ENCODE data around the gene HNRNPU. TPM values are rescaled to one million over a fixed set of nuclear protein-coding genes. Genes with fewer than 3 reads are reported as not detected.

HNRNPU gene
- total and polyA plus RNA-seq, 4 donors, result 45.3 to 233 (median 136) TPM

DNA sequence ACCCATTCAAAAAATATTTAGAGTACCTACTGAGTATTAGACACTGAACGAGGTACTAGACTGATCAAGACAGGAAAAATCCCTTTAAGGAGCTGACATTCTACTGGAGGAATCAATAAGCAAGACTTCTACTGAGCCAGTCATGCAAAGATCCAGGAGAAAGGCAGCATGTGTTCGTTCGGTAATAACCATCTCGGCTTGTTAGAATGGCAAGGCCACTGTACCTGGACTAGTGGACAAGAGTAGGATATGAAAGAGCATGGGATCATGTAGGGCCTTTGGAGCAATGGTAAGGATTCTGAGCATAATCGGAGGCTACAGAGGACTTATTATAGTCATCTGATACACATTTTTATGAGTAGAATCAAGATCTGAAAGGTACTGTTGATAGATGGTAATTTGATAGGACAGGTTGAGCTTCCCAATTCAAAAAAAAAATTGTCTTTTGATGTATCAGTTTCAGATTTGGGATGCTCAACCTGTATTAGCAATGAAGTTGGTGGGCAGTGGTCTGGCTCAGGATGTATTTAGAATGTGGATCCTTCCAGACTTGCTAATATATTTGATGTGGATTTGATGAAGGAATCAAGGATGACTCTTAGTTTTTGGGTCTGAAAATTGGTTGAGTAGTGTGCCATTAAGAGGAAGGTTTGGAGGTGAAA, 26.6 kb downstream of the HNRNPU start:
- DNase-seq (ENCODE audit: low spot score), result no peak

DNA sequence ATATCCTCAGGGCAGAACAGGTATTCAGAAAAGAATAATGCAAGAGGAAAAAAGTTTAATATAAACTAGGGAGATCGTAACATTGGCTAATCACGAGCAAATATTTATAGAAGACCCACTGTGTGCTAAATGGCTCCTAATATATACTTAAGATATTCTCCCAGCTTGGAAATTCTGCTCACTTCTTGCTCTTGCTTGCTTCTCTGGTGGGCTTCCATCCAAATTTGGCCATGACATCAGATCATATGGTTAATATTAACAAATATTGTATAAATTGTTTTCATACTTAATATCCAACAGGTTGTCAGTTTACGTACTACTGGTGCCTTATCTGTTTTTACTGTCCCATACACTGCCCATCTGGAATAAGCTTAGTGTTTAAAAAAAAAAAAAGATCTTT, 27.8 kb downstream of the HNRNPU start:
- DNase-seq (ENCODE audit: low spot score), result no peak
- H3K27me3 ChIP-seq (ENCODE audit: control insufficient read depth in 4 of 4, insufficient read depth in 4 of 4, low read length in 3 of 4), result no peaks in the 10 kb centered on the region
- H3K9me3 ChIP-seq (ENCODE audit: control insufficient read depth in 4 of 4, low read length in 3 of 4), result no peaks in the 10 kb centered on the region
- H3K36me3 ChIP-seq (ENCODE audit: control insufficient read depth in 4 of 4, insufficient read depth in 3 of 4, low read depth in 1 of 4, low read length in 3 of 4), result peaks cover 2 to 7% (median 5%) of the 10 kb centered on the region in 4 donors
- H3K4me3 ChIP-seq (ENCODE audit: low read depth in 1 of 3, low read length in 3 of 3), result peak overlapping the region; percentile 64 to 86 (median 84)
- 19% methylated on average over 3 of the region's 3 CpGs for WGBS
- H3K4me1 ChIP-seq (ENCODE audit: control insufficient read depth in 4 of 4, insufficient read depth in 4 of 4, low read length in 3 of 4), result peaks cover 0 to 25% (median 11%) of the 10 kb centered on the region in 4 donors
- peak overlapping the region; percentile 97 to 99 for H3K27ac ChIP-seq (ENCODE audit: low read depth in 1 of 2, low read length in 2 of 2)
- TF ChIP-seq TAF1 (conservative IDR thresholded peaks at IDR 0.05) (peak; percentile 22), NR2F2 (IDR thresholded peaks at IDR 0.05) (no peak)
- peak overlapping the region; percentile 80 to 99 for H3K9ac ChIP-seq (ENCODE audit: low read depth in 1 of 2, low read length in 2 of 2)

More for the DNA sequence above, 26.6 kb downstream of the HNRNPU start:
- no peak for TF ChIP-seq RAD21 (IDR thresholded peaks at IDR 0.05)
- TF ChIP-seq HNF4G (IDR thresholded peaks at IDR 0.05), result no peak
- no peak for TF ChIP-seq SP1 (IDR thresholded peaks at IDR 0.05)
- TF ChIP-seq TAF1 (conservative IDR thresholded peaks at IDR 0.05), result no peak
- TF ChIP-seq, protein P1, sequence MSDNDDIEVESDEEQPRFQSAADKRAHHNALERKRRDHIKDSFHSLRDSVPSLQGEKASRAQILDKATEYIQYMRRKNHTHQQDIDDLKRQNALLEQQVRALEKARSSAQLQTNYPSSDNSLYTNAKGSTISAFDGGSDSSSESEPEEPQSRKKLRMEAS (IDR thresholded peaks at IDR 0.05), result no peak
- no peak for TF ChIP-seq ATF3 (IDR thresholded peaks at IDR 0.05)
- no peak for TF ChIP-seq NR2F2 (IDR thresholded peaks at IDR 0.05)
- TF ChIP-seq HNF4A (conservative IDR thresholded peaks at IDR 0.05), result no peak
- no peak for TF ChIP-seq EGR1 (IDR thresholded peaks at IDR 0.05; ENCODE audit: low read depth in 2 of 2)
- TF ChIP-seq REST (IDR thresholded peaks at IDR 0.05), result no peak
- Histone ChIP-seq H3K4me3 (ENCODE audit: low read depth in 1 of 3, low read length in 3 of 3) (no peak overlapping the region), H3K9me3 (ENCODE audit: control insufficient read depth in 4 of 4, low read length in 3 of 4) (no peaks in the 10 kb centered on the region), H3K27ac (ENCODE audit: low read depth in 1 of 2, low read length in 2 of 2) (no peak overlapping the region), H3K36me3 (ENCODE audit: control insufficient read depth in 4 of 4, insufficient read depth in 3 of 4, low read depth in 1 of 4, low read length in 3 of 4) (peaks cover 2 to 15% (median 11%) of the 10 kb centered on the region in 4 donors), H3K9ac (ENCODE audit: low read depth in 1 of 2, low read length in 2 of 2) (no peak overlapping the region), H3K27me3 (ENCODE audit: control insufficient read depth in 4 of 4, insufficient read depth in 4 of 4, low read length in 3 of 4) (no peaks in the 10 kb centered on the region), H3K4me1 (ENCODE audit: control insufficient read depth in 4 of 4, insufficient read depth in 4 of 4, low read length in 3 of 4) (peaks cover 0 to 35% (median 17%) of the 10 kb centered on the region in 4 donors)
- 87% methylated on average over 5 of the region's 5 CpGs for WGBS

GRCh38 chr1:244836135-244836521, 28.2 kb downstream of the HNRNPU start:
- 2% methylated on average over 7 of the region's 7 CpGs for WGBS
- peaks cover 0 to 21% (median 9%) of the 10 kb centered on the region in 4 donors for H3K4me1 ChIP-seq (ENCODE audit: control insufficient read depth in 4 of 4, insufficient read depth in 4 of 4, low read length in 3 of 4)
- peak overlapping the region; percentile 97 to 99 for H3K27ac ChIP-seq (ENCODE audit: low read depth in 1 of 2, low read length in 2 of 2)
- H3K27me3 ChIP-seq (ENCODE audit: control insufficient read depth in 4 of 4, insufficient read depth in 4 of 4, low read length in 3 of 4), result no peaks in the 10 kb centered on the region
- H3K9me3 ChIP-seq (ENCODE audit: control insufficient read depth in 4 of 4, low read length in 3 of 4), result no peaks in the 10 kb centered on the region
- H3K4me3 ChIP-seq (ENCODE audit: low read depth in 1 of 3, low read length in 3 of 3), result peak overlapping the region; percentile 64 to 86 (median 84)
- peak overlapping the region; percentile 80 to 99 for H3K9ac ChIP-seq (ENCODE audit: low read depth in 1 of 2, low read length in 2 of 2)
- peak; percentile 42 for DNase-seq (ENCODE audit: low spot score)
- peaks cover 2 to 7% (median 5%) of the 10 kb centered on the region in 4 donors for H3K36me3 ChIP-seq (ENCODE audit: control insufficient read depth in 4 of 4, insufficient read depth in 3 of 4, low read depth in 1 of 4, low read length in 3 of 4)
- TF ChIP-seq, protein P2, sequence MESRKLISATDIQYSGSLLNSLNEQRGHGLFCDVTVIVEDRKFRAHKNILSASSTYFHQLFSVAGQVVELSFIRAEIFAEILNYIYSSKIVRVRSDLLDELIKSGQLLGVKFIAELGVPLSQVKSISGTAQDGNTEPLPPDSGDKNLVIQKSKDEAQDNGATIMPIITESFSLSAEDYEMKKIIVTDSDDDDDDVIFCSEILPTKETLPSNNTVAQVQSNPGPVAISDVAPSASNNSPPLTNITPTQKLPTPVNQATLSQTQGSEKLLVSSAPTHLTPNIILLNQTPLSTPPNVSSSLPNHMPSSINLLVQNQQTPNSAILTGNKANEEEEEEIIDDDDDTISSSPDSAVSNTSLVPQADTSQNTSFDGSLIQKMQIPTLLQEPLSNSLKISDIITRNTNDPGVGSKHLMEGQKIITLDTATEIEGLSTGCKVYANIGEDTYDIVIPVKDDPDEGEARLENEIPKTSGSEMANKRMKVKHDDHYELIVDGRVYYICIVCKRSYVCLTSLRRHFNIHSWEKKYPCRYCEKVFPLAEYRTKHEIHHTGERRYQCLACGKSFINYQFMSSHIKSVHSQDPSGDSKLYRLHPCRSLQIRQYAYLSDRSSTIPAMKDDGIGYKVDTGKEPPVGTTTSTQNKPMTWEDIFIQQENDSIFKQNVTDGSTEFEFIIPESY (IDR thresholded peaks at IDR 0.05), result no peak
- TF ChIP-seq JUND (IDR thresholded peaks at IDR 0.05) (no peak), NR2F2 (IDR thresholded peaks at IDR 0.05) (no peak), RXRA (IDR thresholded peaks at IDR 0.05) (no peak), SP1 (IDR thresholded peaks at IDR 0.05) (no peak), REST (IDR thresholded peaks at IDR 0.05) (no peak), EGR1 (IDR thresholded peaks at IDR 0.05; ENCODE audit: low read depth in 2 of 2) (no peak), HNF4A (conservative IDR thresholded peaks at IDR 0.05) (no peak), FOXA1 (IDR thresholded peaks at IDR 0.05) (no peak), GABPA (IDR thresholded peaks at IDR 0.05 in 1 of 2, conservative IDR thresholded peaks at IDR 0.05 in 1 of 2) (no peak), TAF1 (conservative IDR thresholded peaks at IDR 0.05) (no peak)

Measured in liver (tissue), 9 donors.